NCI-H1694 (cell line): ENCODE results near the gene SCEL.
"Not testable (repeated sequence)": the region's sequence is repeated elsewhere in the genome, so short reads cannot be mapped to it uniquely, and the experiment has no call there.

Experiments used
- DNase-seq: peaks from one replicate; lab custom pipeline; 2025; lab: John Stamatoyannopoulos, UW

SCEL gene

DNA sequence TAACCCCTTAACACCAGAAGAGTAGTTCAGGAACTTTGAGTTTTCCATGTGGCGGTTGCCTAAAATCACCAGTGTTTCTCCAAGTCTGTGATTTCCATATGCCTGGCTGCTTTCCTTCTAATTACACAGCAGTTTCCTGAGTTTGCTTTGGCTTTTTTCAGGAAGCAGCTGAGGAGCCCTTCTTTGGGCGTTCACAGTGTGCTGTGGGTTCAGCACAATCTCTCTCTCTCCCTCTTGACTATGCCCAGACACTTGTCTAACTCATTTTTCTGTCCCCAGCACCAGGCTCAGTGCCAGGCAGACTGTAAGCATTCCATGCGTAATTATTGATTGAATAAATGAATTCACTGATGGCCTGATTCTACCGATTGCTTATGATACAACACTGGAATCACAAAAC lies 19.7 kb downstream of the SCEL start:
- no peak for DNase-seq

DNA sequence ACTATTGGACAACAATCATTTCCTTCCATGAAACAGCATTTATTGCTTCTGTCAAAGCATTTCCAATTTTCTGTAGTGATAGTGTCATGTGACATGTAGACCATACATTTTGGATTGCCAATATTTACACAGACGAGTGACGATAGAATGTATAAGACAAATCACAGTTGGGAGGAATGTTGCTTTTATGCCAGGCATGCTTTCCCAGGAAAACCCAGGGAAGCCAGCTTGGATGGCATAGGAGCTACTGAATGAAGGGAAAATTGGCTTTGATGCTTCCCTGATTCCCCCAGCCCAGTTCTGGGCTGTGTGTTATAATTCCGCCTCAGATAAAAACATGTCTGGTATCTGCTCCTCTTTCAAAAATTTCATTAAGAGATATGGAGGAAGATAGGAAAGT lies 22.5 kb downstream of the SCEL start:
- no peak for DNase-seq

DNA sequence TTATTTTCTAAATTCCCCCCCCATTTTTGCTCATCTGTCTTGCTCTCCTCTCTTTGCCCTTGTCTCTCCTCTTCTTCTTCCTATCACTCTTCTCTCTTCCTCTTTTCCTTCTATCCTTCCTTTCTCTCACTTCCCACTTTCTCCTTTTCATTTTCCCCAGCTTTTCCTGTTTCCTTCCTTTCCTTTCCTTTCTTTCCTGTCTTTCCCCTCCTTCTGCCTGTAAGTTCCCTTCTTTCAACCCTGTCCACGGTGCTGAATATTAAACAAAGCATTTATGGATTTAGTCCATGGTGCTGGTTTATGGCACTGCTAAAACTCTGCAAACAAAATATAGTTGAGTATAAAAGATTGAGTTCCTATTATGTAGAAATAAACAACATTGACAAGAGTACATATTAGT lies 27.6 kb downstream of the SCEL start:
- no peak for DNase-seq

DNA sequence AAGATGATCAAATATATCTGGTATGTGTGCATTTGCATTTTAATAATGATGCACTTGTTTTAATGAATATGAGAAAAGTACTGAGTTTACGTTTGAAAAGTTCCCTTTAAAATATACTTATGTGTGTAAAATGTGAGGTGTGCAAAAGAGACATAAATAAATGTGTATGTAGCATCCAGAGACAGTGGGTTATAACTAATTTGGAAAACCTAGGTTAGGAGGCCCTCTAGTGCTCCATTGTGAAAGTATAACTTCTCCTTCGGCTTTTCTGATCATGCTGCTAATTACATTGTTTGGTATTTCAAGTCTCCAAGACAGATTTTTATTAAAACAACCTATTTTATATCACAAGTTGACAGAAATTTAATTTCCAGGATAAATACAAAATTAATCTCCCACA lies 30.1 kb downstream of the SCEL start:
- peak; percentile 53 for DNase-seq

DNA sequence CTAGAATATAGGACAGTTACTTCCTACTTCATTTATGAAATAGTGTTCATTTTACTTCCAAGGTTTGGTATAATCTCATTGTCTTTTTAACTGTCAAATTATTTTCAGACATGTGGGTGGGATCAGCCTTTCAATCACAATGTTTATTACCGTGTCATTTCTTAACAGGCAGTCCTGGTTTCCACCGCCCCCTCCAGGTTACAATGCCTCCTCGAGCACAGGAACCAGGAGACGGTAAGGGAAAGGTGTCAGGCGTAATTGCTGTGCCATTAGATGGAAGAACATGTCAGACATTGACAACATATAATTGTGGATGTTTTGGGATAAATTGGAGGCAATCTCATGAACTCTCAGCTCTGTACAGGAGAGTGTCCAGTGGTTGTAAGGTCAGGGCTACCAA lies 36.5 kb downstream of the SCEL start:
- no peak for DNase-seq

DNA sequence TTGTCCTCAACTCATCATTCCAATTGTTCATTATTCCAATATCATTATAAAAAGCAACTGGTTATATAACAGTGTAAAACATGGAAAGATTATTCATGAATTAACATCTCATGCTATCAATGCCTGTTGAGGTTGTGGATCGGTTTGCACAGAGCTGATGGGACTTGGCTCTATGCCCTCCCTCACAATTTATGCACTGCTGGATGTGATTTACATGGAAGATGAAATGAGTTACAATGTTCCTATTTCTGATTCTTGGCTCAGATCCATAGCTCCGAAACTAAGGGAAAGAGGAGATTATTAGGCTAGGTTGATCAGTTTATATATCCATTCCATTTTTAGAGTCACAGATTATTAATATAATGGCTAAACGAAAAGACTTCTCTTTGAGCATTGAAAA lies 38.6 kb downstream of the SCEL start:
- DNase-seq: peak; percentile 56

DNA sequence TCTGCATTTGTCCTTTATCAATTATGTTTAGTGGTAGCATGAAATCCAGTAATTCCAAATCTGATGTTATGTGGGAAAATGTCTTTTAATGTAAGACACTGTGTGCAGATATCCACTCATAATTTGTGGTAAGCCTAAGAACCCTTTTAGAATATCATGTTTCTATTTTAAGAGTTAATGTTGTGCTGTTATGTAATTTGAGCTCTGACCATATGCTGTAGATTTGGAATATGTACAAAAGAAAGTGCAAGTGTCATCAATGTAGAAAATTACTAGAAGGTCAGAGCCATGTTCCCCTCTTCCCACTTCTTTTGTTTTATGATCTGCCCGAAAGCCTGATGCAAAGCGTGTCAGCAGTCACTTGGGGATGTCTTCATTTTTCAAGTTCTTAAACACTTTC lies 44.5 kb downstream of the SCEL start:
- DNase-seq: peak; percentile 31

DNA sequence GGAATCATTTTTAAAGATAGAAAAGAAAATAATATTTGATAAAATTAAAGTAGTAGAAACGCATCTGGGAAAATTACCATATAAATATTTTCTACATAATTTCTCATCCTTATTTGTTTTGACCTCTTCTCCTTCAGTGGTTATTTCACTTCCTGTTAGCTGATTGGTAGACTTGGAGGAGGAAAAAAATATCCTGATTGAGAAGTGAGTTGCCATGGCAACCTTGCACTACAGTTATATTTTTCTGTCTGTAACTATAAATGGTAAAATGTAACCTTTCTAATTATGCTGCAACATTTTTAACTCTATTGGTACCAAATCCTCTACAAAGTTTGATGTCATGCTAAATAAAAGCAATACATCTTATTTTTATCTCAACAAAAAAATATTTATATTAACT lies 45.2 kb downstream of the SCEL start:
- DNase-seq: peak; percentile 35

DNA sequence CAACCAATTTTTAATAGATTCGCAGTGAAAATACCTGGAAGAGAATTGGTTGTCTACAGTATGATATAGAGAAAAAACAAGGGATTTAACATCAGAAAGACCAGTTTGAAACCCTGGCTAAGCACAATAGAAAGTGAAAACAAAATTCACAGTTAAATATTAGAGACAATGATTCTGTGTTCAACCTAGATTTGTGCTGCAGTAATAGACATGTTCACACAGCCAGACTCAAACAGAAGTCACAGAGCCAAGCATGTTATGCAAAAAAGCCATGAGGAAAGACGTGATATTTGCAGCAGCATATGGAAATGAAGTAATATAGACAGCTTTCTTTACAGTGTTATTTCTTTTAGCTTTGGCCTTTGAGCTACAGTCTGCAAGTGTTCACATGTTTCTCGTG lies 48.1 kb downstream of the SCEL start:
- DNase-seq: no peak

DNA sequence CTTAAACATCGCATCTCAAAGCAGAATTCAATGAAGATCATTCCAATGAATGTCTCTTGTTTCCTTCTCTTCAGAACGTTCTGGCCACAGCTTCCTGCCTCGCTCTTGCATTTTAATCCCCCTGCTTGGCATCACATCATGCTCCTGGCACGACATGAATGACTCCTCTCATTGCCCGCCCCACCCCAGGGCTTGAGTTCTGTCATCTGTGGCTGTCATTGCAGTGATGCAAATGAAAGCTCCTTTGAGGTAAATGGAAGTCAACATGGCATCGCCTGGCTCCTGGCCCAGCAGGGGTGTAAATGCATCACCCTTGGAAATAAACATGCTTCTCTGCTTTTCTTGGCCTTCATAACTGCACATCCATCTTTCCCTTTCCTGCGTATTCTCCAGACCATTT lies 48.6 kb downstream of the SCEL start:
- DNase-seq: peak; percentile 8

DNA sequence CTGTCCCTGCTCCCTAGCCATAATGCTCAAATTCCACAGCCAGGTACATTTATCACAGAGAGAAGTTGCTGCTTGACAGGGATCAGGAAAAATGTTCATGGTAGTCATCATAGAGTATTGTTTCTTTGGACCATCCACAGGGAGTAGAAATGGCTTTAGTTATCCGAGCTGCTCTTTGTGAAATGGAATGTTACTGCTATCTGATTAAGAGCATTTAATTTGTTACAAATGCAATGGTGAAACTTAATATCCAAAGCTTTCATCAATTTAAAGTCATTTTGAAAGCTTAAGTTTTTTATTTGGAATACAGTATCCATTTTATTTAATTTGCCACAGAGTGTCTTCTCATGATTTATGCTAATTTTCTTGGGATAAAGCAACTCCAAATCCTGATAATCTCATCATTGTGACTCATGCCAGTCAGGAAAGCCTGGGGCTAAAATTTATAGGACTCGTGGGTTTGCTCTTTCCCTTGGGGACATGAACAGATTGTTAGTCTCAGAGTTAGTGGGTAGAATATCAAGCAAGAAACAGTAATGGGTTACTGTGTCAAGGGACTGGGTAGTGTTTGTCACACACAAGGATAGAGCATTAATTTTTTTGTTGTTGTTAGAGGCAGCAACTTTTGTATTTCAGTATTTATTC lies 59.8 kb downstream of the SCEL start:
- no peak for DNase-seq

DNA sequence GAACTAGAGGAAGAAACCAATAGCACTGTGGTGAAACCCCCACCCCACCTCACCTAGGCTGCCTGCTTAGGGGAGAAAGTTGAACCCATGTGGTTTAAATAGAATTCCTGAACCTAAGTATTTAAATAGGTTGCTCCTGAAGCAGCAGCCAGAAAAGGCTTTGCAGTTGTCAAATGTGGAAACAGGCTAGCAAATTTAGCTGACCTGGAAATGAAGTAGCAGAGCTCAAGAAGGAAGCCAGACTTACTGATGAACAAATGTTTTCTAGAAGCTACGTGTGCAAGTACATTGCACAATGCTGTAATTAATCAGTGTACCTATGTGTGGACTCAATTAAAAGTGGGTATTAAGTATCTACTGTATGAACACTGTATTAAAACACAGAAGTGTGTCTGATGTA lies 61.3 kb downstream of the SCEL start:
- no peak for DNase-seq

DNA sequence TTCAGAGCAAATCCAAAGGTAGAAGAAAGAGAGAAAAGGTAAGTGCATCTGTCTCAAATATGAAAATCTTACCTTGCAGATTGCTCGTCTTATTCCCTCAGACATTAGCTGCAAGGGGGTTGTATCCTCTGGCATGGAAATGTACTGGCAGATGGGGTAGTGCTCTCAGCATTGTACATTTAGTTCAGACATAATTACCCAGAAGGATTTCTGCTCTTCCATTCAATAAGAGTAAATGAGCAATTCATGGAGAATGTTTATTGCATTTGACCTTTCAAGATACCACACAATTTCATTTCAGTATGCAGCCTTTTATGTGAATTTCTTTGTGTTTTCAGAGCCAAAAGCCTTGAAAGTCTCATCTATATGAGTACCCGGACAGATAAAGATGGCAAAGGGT lies 63.8 kb downstream of the SCEL start:
- DNase-seq: peak; percentile 75

DNA sequence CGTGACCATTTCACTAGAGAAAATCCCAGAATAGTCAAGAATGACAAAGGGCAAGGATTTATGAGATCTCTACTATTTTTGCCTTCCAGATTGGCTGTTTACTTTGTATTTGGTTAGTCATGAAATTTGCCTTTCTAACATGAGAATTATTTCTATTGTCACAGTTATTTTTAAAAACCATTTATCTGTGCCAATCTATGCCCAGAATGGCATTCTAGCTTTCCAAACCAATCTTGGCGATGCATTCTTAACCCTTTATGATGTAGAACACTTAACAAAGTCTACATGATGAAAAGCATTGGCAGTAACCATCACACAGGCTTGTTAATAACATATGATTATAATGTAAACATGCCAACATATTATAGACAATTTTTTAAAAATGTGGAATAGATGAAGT lies 65.2 kb downstream of the SCEL start:
- no peak for DNase-seq

DNA sequence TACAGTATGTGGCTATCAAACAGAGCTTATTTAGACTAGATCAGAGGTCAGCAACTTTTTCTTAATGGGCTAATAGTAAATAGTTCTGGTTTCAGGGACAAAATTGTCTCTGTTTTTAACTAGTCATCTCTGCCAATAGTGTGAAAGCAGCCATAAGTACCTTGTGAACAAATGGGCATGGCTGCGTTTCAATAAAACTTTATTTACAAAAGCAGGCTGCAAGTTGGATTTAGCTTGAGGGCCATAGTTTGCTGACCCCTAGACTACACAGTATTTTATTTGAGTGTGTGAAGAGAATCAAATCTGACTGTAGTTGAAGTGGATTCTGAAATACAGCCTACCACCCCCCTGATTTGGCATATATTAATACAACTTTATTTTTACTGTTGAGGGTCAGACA lies 75.6 kb downstream of the SCEL start:
- no peak for DNase-seq

DNA sequence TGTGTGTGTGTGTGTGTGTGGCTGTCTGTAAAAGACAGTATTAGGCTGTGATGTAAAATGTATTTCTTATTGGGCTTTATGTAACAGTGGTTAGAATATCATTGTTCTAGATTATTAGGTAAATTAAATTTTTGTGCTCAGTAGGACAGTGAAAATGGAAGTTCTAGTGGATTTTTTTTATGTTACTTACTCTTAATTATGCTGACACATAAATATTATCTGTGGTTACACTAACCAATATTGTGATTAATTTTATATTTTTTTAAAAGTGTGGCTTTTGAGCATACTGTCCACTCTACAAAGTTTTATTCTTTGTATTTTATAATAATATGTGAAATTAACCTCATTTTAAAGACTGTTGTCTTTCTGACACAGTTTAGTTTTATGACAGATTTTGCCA lies 80.5 kb downstream of the SCEL start:
- DNase-seq: no peak

DNA sequence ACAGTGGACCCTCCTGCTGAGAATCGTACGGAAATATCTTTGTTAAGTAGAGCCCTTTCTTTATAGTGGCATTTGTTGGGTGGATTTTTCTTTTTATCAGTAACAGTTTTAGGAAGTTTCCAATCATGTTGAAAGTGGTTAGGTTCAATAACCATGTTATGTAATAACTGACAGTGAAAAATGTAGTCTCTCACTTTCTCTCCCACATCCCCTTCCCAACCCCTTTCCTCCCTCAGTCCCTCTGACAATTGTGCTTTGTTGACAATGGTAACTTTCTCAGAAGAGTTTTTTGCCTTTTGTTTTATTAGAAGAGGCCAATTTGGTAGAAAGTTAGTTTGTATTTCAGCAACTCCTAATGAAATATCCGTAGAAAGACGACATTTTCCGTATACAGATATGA lies 84.1 kb downstream of the SCEL start:
- DNase-seq: no peak

DNA sequence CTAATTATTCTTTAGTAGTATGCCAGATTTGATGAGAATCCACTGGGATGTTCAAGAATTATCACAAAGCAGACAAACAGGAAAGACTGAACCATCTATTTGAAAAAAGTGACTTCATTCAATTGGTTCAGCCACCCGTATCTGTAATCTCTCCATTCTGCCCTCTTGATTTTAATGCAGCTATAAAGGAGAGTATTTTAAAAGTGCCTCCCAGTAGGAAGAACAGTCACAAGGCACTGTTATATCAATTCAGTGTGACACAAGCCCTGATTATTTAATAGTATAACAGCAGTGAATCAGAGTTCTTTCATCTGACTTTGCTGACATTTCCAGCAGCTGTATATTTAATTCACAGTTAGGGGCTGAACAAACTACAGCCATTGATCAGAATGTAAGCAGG lies 84.6 kb downstream of the SCEL start:
- DNase-seq: no peak

DNA sequence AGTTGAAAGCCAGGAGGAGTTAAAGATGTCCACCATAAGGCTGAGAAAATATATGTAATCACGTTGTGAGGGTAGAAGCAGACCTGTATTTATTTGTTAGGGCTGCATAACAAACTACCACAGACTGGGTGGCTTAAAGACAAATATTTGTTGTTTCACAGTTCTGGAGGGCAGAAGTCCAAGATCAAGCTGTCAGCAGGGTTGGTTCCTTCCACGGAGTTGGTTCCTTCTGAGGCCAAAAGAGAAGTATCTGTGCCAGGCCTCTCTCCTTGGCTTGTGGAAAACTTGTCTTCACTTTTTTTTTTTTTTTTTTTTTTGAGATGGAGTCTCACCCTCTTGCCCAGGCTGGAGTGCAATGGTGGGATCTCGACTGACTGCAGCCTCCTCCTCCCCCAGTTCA lies 88.3 kb downstream of the SCEL start:
- no peak for DNase-seq

DNA sequence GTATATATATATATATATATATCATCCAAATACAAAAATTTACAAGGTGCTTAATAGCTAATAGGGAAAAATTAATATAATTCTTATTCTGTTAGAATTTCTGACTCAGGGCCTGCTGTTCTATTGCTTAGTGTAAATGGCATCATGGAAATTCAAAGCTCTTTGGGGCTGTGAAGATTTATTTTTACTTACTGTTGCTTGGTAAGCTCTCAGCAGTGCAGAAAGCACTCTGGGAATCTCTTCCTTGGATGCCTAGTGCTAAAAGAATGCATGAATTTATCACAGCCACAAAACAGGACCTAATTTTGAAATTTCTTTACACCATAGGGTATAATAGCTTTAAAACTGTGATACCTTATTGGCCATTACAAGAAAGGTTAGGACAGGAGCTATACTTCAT lies 92.7 kb downstream of the SCEL start:
- no peak for DNase-seq

DNA sequence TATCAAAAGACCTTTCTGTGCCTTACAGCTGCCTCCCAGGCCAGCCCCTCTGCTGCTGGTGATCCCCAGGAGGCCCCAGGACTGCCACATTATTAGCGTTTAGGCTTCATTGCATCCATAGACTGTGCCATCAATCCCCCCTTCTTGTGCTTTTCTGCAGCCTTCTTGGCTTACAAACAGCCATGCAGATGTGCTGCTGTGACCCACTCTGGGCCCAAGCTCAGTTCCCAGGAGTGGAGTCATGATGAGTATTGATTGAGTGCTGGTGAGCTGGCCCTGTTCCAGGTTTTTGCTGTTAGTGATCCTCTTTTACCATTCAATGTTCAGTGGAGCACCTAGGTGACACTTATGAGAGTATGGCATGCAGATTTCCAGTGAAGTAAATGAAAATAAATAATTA lies 102.1 kb downstream of the SCEL start:
- DNase-seq: peak; percentile 54

DNA sequence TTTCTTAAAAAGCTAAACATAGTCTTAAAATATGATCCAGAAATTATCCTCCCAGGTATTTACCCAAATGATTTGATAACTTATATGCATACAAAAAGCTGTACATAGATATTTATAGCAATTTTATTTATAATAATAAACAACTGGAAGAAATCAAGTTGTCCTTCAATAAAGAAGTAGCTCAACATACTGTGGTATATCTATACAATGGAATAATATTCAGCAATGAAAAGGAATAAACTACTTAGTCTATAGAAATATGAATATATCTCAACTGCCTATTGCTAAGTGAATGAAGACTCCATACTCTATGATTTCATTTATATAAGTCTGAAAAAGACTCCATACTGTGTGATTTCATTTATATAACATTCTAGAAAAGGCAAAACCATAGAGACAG lies 114.9 kb downstream of the SCEL start:
- no peak for DNase-seq

DNA sequence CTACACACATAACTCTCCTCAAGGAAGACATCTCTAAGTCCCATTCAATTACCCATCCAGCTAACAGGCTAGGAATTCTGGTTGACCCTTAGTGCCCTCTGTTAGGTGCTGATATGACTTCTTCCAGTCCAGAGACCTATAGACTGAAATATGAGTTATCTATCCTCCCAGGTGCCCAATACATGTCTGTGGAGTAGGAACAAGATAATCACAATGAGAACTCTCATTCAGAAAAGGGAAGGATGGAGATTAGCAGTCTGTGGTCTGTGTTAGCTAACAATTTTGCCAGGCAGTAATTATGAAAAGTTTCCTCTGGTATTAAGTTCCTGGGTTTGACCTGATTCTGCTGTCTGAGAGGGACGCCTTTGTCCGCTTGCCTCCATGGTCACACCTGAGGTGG lies 117.8 kb downstream of the SCEL start:
- no peak for DNase-seq

DNA sequence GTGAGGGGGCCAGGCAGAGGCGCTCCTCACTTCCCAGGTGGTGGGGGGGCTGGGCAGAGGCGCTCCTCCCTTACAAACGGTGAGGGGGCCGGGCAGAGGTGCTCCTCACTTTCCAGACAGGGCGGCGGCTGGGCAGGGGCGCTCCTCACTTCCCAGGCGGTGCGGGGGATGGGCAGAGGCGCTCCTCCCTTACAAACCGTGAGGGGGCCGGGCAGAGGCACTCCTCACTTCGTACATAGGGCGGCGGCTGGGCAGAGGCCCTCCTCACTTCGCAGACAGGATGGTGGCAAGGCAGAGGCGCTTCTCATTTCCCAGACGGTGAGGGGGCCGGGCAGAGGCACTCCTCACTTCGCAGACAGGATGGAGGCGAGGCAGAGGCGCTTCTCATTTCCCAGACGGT lies 124.5 kb downstream of the SCEL start:
- DNase-seq: not testable (repeated sequence)

DNA sequence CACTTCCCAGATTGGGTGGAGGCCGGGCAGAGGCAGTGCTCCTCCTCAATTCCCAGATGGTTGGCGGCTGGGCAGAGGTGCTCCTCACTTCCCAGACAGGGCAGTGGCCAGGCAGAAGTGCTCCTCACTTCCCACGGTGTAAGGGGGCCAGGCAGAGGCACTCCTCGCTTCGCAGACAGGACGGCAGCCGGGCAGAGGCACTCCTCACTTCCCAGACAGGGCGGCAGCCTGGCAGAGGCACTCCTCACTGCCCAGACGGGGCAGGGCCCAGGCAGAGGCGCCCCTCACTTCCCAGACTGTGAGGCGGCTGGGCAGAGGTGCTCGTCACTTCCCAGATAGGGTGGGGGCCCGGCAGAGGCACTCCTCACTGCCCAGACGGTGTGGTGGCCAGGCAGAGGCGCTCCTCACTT lies 125.3 kb downstream of the SCEL start:
- no peak for DNase-seq
